Stimulated activated CD4-positive, alpha-beta T cell treated with anti-CD3 and anti-CD28 coated beads, Interleukin-4, amount 100 ng/mL, for 48 hours (primary cell): ENCODE measurements around the gene ANKRD33.
A peak's percentile ranks its signal among the peaks of the same experiment; 100 is the strongest.
"Not testable (repeated sequence)": the region's sequence is repeated elsewhere in the genome, so short reads cannot be mapped to it uniquely, and the experiment has no call there.

Source experiments
- DNase-seq, 2 donors: peaks; one replicate each; pipeline ENCODE4 v3.0.0-alpha.2; 2020; ENCODE audit warnings: low read depth in 2 of 2

The ANKRD33 gene

GRCh38 chr12:51879102-51879501 is 8.8 kb upstream of the ANKRD33 start:
- DNase-seq = no peak

GRCh38 chr12:51883295-51883694 is 4.6 kb upstream of the ANKRD33 start:
- DNase-seq = no peak

- no peak for DNase-seq
Measured at GRCh38 chr12:51883998-51884675, 3.8 kb upstream of the ANKRD33 start.

- DNase-seq = no peak
Measured at GRCh38 chr12:51884676-51885229, 3.1 kb upstream of the ANKRD33 start.

GRCh38 chr12:51885294-51886020 is 2.4 kb upstream of the ANKRD33 start:
- not testable (repeated sequence) for DNase-seq

GRCh38 chr12:51886021-51886710 is 1.7 kb upstream of the ANKRD33 start:
- DNase-seq = peak; percentile 21 to 23

GRCh38 chr12:51888316-51889215 is 663 bp downstream of the ANKRD33 start:
- no peak for DNase-seq

GRCh38 chr12:51889216-51890132 is 1.6 kb downstream of the ANKRD33 start:
- no peak for DNase-seq

- no peak for DNase-seq
Measured at GRCh38 chr12:51890133-51890464, 2.2 kb downstream of the ANKRD33 start.

GRCh38 chr12:51890511-51891171 is 2.7 kb downstream of the ANKRD33 start:
- DNase-seq = no peak

GRCh38 chr12:51891843-51892242 is 3.9 kb downstream of the ANKRD33 start:
- no peak for DNase-seq

- no peak for DNase-seq
Measured at GRCh38 chr12:51893786-51894185, 5.9 kb downstream of the ANKRD33 start.

GRCh38 chr12:51895378-51896135 is 7.7 kb downstream of the ANKRD33 start:
- no peak for DNase-seq

GRCh38 chr12:51896236-51896635 is 8.3 kb downstream of the ANKRD33 start:
- DNase-seq = no peak

- no peak for DNase-seq
Measured at GRCh38 chr12:51897181-51897580, 9.3 kb downstream of the ANKRD33 start.

GRCh38 chr12:51898506-51898905 is 10.6 kb downstream of the ANKRD33 start:
- no peak for DNase-seq

- no peak for DNase-seq
Measured at GRCh38 chr12:51898937-51899336, 11.0 kb downstream of the ANKRD33 start.

GRCh38 chr12:51900323-51900889 is 12.5 kb downstream of the ANKRD33 start:
- DNase-seq = no peak
